OCI-LY3 (cell line): Measurements from ENCODE around the gene TKTL2.

ENCODE experiments used
- H2AFZ ChIP-seq: fragments of 200-600, 300-600 bp; shearing (Covaris generic); 2 replicates; pipeline ENCODE4 v1.6.0; 2014; ENCODE audit warnings: antibody characterized with exemption, low read depth, low read length
- H3K27ac ChIP-seq: fragments of 200-600, 300-600 bp; sonication (generic); 2 replicates; pipeline ENCODE4 v1.5.1; 2014; ENCODE audit warnings: mild to moderate bottlenecking, low read length, moderate library complexity, mixed read lengths
- H3K27me3 ChIP-seq: fragments of 200-600, 300-600 bp; sonication (generic); 2 replicates; pipeline ENCODE4 v1.6.1; 2014; ENCODE audit warnings: low read depth, low read length, mixed read lengths
- H3K36me3 ChIP-seq: fragments of 200-600, 300-600 bp; sonication (generic); replicated peaks from 2 replicates; pipeline ENCODE3; 2014; ENCODE audit warnings: low read depth, low read length, mixed read lengths
- H3K4me1 ChIP-seq: fragments of 300-600, 200-600 bp; sonication (generic); 2 replicates; pipeline ENCODE4 v1.6.1; 2014; ENCODE audit warnings: low read length, mixed read lengths
- H3K4me2 ChIP-seq: fragments of 200-600, 300-600 bp; sonication (generic); 2 replicates; pipeline ENCODE4 v1.6.1; 2014; ENCODE audit warnings: low read length, mixed read lengths
- H3K4me3 ChIP-seq: fragments of 300-600, 200-600 bp; sonication (generic); 2 replicates; pipeline ENCODE4 v1.5.1; 2014; ENCODE audit warnings: antibody characterized with exemption, mild to moderate bottlenecking, low read length, moderate library complexity
- H3K79me2 ChIP-seq: fragments of 300-600, 200-600 bp; shearing (Covaris generic); 2 replicates; pipeline ENCODE4 v1.6.1; 2014; ENCODE audit warnings: mild to moderate bottlenecking, low read length, mixed read lengths
- H3K9ac ChIP-seq: fragments of 300-600, 200-600 bp; shearing (Covaris generic); 2 replicates; pipeline ENCODE4 v1.6.0; 2014; ENCODE audit warnings: mild to moderate bottlenecking, low read length, moderate library complexity
- H3K9me3 ChIP-seq: fragments of 200-600, 300-600 bp; shearing (Covaris generic); 2 replicates; pipeline ENCODE4 v1.6.1; 2014; ENCODE audit warnings: low read length, mixed read lengths; ENCODE audit not compliant: insufficient read depth
- H4K20me1 ChIP-seq: fragments of 200-600, 300-600 bp; sonication (generic); 2 replicates; pipeline ENCODE4 v1.6.1; 2016; ENCODE audit warnings: low read length, mixed read lengths; ENCODE audit not compliant: insufficient read depth
- CTCF ChIP-seq: fragments of 200-600, 300-600 bp; sonication (generic); IDR thresholded peaks from 2 replicates; pipeline ENCODE4 v1.5.1; 2014; ENCODE audit warnings: antibody characterized with exemption, low read length, low read depth
- EZH2phosphoT487 ChIP-seq: fragments of 200-600 bp; shearing (Covaris generic); IDR thresholded peaks from 2 replicates; pipeline ENCODE4 v1.6.1; 2018; ENCODE audit warnings: antibody characterized with exemption, mixed run types, low read depth

The TKTL2 gene

GRCh38 chr4:163495900-163496299 is 22.3 kb upstream of the TKTL2 start:
- peaks cover 69% of the 10 kb centered on the region for H3K79me2 ChIP-seq
- H3K4me2 ChIP-seq, result peak overlapping the region; percentile 90
- H3K27ac ChIP-seq, result peak overlapping the region; percentile 87
- peaks cover 32% of the 10 kb centered on the region for H3K36me3 ChIP-seq
- H3K4me3 ChIP-seq, result peak overlapping the region; percentile 80
- TF ChIP-seq EZH2phosphoT487 (no peak), CTCF (no peak)
- H3K9ac ChIP-seq, result peak overlapping the region; percentile 91
- peaks cover 30% of the 10 kb centered on the region for H3K4me1 ChIP-seq
- H3K27me3 ChIP-seq, result no peaks in the 10 kb centered on the region
- H3K9me3 ChIP-seq, result 0 out of 2 replicates have a peak, but pooled peaks cover 5% of the 10 kb centered on the region
- peaks cover 37% of the 10 kb centered on the region for H4K20me1 ChIP-seq
- H2AFZ ChIP-seq, result no peak overlapping the region

GRCh38 chr4:163494360-163495241 is 21.0 kb upstream of the TKTL2 start, which contains the start of gene TMA16:
Gene TMA16, plus strand, starts transcription at chr4:163494690. Its CDS starts 112 bp downstream, at chr4:163494802.
- Histone ChIP-seq H3K4me1 (peaks cover 30% of the 10 kb centered on the region), H3K27ac (peak within 1 kb of the TSS; percentile 87), H3K9me3 (0 out of 2 replicates have a peak, but pooled peaks cover 5% of the 10 kb centered on the region), H4K20me1 (peaks cover 25% of the 10 kb centered on the region), H2AFZ (peak within 1 kb of the TSS; percentile 37), H3K4me3 (peak within 1 kb of the TSS; percentile 80), H3K9ac (peak within 1 kb of the TSS; percentile 91), H3K4me2 (peak within 1 kb of the TSS; percentile 90), H3K27me3 (no peaks in the 10 kb centered on the region), H3K36me3 (peaks cover 22% of the 10 kb centered on the region), H3K79me2 (peaks cover 56% of the 10 kb centered on the region)
- TF ChIP-seq EZH2phosphoT487 (no peak), CTCF (no peak)

GRCh38 chr4:163493643-163494359 is 20.2 kb upstream of the TKTL2 start:
- Histone ChIP-seq H3K79me2 (peaks cover 48% of the 10 kb centered on the region), H3K4me3 (peak overlapping the region; percentile 80), H3K9me3 (0 out of 2 replicates have a peak, but pooled peaks cover 5% of the 10 kb centered on the region), H3K27ac (peak overlapping the region; percentile 87), H3K9ac (peak overlapping the region; percentile 91), H3K4me1 (peaks cover 30% of the 10 kb centered on the region), H3K36me3 (peaks cover 17% of the 10 kb centered on the region), H4K20me1 (peaks cover 22% of the 10 kb centered on the region), H3K27me3 (no peaks in the 10 kb centered on the region), H3K4me2 (peak overlapping the region; percentile 90), H2AFZ (peak overlapping the region; percentile 37)
- TF ChIP-seq EZH2phosphoT487, result no peak
- no peak for TF ChIP-seq CTCF
